GM21447 (cell line): ENCODE results near the gene EPX.

Source experiments
- ATAC-seq: cut with Tn5 transposase; IDR thresholded peaks from one replicate; pipeline ENCODE4 v1.9.1; 2021; ENCODE audit not compliant: unreplicated experiment

The EPX gene

GRCh38 chr17:58184986-58185761, 7.4 kb upstream of the EPX start:
- no peak for ATAC-seq

DNA sequence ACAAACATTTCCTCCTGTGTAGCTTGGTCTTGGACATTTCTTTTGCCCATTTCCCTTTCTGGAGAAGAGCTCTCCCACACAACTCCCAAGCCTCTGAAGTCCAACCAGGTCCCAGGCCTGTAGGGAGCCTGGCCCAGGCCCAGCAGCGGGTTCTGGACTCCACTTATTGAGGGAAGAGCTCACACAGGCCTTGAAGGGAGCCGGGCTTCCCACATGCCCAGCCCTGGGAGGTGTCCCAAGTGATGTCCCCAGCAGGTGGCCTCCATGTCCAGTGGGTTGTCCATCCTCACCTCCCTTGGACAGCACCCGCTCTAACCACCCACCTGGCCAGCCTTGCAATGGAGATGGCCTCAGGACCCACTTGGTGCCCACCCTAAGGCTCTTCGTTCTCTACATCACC, 5.9 kb upstream of the EPX start:
- no peak for ATAC-seq

GRCh38 chr17:58187063-58187462, 5.5 kb upstream of the EPX start:
- no peak for ATAC-seq

- ATAC-seq = no peak
These were observed 4.9 kb upstream of the EPX start for GRCh38 chr17:58187675-58188074.

DNA sequence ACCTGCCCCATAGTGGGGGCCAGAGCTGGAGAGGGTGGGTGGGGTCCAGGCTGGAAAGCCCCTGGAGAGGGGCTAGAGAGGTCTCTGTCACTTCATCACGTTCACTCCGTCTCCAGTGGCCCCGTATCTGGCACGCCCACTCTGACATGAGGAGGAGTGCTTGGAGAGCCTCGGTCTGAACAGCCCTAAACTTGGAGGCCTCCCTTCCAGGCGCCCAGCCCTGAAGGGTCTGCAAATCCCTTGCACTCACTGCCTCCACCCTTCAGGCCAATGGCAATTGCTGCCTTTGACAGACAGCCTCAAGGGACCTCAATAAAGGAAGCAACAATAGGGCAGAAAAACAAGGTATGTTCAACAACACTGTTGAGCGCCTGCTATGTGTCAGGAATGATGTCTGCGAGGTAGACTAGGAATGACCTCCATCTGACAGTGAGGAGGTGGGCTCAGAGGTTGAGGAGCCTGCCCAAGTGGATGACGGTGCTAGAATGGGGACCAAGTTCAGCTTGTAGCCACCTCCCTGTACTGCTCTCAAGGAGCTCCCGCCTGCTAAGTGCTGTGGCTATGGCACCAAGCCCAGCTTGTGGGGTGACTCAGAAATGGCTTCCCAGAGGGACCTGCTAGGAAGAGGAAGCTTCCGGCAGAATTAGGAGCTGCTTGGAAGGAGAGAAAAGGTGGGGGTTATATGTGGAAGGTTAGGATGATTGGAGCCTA, 2.9 kb upstream of the EPX start:
- ATAC-seq = no peak

DNA sequence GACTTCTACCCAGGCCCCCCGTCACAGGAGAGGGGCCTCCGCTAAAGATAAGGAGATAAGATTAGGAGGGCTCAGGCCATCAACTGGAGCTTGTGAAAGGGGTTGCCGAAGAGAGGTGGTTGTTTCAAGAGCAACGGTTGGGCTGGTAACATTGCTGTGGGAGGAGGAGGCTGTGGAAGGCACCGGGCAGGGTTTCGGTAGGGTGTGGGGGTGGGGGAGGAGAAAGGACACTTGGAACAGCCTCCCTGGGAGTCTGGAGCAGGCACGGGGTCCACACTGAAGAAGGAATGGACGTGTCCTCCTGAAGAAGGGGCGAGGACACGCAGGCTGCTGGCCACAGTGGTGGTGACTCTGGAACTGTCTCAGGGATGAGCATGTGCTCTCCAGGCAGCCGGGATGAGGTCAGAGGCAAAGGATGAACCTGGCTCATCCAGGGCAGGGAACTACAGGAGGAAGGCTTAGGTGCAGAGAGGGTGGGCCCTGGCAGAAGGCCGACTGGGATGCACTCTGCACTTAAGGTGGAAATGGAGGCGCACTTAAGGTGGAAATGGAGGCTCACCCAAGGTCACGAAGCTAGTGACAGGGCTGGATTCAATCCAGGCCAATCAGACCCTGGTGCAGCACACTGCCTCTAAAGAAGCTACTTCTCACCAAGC, 1.2 kb upstream of the EPX start:
- no peak for ATAC-seq

- no peak for ATAC-seq
These were observed 1.2 kb downstream of the EPX start for GRCh38 chr17:58193641-58194255.

- no peak for ATAC-seq
These were observed 3.1 kb downstream of the EPX start for GRCh38 chr17:58195518-58196123.

DNA sequence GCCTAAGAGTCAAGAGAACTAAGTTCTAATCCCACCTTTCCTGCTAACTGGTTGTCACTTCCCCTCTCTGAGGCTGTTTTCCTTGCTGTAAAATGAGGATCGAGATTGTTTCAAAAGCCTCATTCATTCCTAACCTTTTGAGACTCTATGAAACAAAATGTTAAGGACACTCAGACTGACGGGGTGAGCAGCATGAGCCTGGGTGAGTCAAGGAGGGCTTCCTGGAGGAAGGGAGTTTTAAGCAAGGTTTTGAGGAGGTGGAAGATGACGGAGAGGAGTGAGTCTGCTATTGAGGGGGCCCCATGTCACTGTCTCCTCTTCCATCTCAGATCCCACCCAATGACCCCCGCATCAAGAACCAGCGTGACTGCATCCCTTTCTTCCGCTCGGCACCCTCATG, 4.1 kb downstream of the EPX start:
- ATAC-seq = no peak

DNA sequence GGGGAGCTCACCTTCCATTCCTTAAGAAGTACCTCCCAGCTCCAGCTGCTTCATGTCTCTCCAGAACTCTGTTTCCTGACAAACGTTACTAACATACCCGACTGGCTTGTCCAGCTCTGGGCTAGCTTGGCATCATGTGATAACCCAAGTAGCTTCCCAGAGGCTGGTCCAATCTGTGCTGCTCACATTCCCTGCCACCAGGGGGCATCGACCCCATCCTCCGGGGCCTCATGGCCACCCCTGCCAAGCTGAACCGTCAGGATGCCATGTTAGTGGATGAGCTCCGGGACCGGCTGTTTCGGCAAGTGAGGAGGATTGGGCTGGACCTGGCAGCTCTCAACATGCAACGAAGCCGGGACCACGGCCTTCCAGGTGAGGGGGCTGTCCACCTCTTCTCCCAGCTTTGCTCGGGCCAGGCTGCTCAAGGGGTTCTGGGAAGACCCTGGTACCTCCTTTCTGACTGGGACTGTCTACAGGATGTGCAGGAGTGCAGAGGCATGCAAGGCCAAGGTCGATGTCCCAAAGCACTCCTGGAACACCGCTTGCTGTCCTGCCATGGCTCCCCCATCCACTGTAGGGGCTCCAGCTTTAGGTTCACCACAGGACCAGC, 7.6 kb downstream of the EPX start:
- no peak for ATAC-seq

DNA sequence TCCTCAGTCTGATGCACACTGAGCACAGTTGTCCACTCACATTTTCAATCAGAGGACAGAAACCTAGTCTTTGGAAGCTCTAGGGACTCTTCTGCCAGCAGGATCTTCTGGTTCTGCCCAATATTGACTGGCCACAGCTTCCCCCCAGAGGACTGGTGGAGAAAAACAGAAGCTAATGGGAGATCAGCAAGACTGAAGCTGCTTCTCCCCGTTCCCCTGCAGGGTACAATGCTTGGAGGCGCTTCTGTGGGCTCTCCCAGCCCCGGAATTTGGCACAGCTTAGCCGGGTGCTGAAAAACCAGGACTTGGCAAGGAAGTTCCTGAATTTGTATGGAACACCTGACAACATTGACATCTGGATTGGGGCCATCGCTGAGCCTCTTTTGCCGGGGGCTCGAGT, 10.3 kb downstream of the EPX start:
- no peak for ATAC-seq

DNA sequence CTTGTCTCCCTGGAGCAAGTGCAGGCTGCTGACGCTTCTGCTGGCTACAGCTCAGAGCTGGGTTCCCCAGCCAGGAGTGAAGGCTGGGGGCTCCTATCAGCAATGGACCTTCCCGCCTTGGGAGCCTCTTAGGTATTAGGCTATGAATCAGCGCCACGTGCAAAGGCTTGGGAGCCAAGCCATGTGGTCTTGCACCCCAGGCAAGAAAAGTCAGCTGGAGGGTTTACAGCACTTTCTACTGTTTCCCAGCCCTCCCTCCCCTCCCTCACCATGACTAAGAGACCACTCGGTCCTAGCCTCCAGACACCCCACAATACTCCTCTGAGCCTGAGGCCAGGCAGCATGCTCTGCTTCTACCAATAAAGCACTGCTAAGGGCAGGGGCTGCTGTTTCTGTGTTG, 12.3 kb downstream of the EPX start:
- ATAC-seq = no peak

DNA sequence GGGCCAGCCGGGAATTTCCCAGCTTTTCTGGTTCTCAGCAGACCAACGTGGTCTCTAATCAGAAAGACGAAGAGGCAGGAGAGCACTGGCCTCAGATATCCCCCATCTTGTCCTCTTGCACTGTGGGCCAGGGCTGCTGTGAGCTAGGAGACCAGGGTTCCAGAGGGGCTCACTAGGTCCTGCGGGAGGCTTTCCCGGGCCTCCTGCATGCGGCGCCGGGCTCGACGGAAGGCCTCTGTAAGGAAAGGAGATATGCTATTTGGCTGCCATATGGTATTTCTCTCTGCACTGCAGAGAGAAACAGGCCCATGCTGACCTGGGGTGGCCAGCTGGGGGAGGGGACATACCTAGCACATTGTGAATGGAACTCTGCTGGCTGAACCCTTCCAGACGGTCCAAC, 13.4 kb downstream of the EPX start:
- ATAC-seq = no peak

GRCh38 chr17:58207451-58207850, 14.9 kb downstream of the EPX start:
- no peak for ATAC-seq

GRCh38 chr17:58208344-58208743, 15.8 kb downstream of the EPX start:
- ATAC-seq = no peak

- ATAC-seq = no peak
These were observed 18.4 kb downstream of the EPX start for GRCh38 chr17:58210922-58211321.

- ATAC-seq = no peak
These were observed 23.2 kb downstream of the EPX start for GRCh38 chr17:58215685-58216084.

GRCh38 chr17:58217766-58218165, 25.2 kb downstream of the EPX start:
- ATAC-seq = no peak

- peak; percentile 83 for ATAC-seq
These were observed 26.7 kb downstream of the EPX start, which contains the start of gene MKS1 for GRCh38 chr17:58219007-58219788. Gene MKS1 (minus strand): TSS chr17:58219255. CDS start chr17:58219230, 25 bp downstream.

DNA sequence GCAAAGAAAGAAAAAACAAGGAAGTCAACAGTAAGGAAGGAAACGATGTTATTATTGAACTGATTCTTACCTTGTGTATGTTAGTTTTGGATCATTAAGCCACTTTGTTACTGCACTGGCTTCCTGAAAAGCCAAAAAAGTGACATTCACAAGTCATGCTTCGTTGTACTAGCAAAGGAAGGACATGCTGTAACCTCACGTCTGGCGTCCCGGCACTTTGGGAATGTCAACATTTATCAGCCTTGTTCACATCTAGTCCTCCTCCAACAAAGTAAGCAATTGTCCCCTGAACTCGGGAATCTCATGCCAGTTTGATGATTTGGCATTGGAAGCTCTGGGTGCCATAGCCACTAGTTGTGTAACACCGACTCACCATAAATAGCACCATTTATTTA, 27.3 kb downstream of the EPX start:
- no peak for ATAC-seq
